UCSD-AML1 (cell line): ENCODE data around the gene MAPK12.
"Not testable (repeated sequence)": the region's sequence is repeated elsewhere in the genome, so short reads cannot be mapped to it uniquely, and the experiment has no call there.

ENCODE experiments used
- DNase-seq: peaks from one replicate; lab custom pipeline; 2025; ENCODE audit not compliant: unreplicated experiment; lab: John Stamatoyannopoulos, UW

The MAPK12 gene

DNA sequence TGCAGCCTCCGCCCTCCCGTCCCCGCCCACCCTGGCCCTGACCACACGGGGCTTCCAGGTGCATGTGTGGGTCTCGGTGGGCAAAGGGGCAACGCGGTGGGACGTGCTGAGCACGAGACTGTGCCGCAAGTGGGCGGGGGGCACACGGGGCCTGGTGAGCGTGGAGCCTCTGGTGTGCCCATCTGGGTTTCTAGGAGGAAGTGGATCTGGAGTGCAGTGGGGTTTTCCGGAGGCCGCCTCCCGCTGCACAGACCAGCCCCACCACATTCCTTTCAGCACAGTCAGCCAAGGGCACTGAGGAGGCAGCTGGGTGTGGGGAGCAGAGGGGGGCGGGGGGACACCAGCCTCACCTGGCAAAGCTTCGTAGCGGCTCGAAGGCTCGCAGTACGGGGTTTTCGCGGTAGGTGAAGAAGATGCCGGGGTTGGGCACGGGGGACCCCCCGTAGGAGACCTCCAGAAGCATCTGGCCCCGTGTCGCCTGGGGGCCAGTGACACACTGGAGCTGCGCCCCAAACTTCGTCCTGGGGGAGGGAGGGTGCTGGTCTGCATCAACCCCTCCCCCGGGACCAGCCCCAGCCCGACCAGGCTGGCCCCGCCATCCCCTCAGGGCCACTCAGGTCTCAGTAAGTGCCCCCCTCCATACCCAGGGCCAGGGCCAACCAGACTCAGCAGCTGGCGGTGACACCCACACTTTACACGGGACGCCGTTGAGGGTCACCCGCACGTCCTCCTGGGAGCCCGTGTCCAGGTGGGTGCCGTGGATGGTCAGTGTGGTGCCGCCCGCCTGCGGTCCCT, 21.1 kb upstream of the MAPK12 start:
- DNase-seq = no peak

- no peak for DNase-seq
These were observed 20.5 kb upstream of the MAPK12 start for GRCh38 chr22:50281957-50282356.

- no peak for DNase-seq
These were observed 19.9 kb upstream of the MAPK12 start for GRCh38 chr22:50281384-50281760.

- no peak for DNase-seq
These were observed 19.4 kb upstream of the MAPK12 start for GRCh38 chr22:50280708-50281383.

DNA sequence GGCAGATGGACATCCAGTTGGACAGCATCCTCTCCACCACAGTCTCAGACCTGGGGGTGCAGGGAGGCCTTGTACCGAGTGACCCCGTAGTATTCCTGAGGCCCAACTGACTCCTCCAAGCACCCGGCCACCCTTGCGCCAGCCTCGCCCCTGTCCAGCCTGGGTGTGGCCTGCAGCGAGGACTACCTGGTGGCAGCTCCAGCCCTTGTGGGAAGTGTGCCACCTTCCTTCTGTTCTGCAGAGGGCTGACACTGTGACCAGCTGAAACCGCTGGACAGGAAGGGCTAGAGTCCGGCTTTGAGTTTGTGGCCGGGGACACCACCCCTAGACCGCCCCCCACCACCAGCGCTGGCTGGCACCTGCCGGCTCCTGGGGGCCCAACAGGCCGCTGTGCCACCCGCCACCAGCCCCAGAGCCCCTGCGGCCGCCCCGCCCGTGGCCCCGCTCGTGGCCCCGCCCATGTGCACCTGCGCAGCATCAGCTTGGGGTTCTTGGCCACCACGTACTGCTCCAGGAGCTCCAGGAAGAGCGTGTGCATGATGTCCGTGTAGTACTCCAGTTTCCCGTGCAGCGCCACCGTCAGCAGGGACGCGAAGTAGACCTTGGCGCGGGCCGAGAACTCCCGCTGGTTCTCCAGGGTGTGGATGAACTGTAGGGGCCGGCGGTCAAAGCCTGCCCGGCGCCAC, 18.7 kb upstream of the MAPK12 start:
- no peak for DNase-seq

- no peak for DNase-seq
These were observed 17.6 kb upstream of the MAPK12 start for GRCh38 chr22:50278956-50279619.

- no peak for DNase-seq
These were observed 17.0 kb upstream of the MAPK12 start for GRCh38 chr22:50278461-50278860.

DNA sequence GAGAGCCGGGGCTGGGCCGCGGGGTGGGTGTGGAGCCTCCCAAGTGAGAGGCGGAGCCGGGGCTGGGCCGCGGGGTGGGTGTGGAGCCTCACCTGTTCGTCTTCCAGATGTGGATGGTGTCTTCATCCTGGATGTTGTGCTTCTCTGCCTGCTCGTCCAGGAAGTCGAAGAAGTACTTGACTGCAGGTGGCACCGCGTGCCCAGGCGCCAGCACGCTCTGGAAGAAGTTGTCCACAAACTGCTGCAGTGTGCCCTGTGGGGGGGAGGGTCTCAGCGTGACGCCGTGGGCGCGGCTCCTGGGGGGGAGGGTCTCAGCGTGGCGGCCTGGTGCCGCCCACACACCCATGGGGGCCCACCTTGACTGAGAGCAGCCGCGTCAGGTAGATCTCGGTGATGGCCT, 16.3 kb upstream of the MAPK12 start:
- no peak for DNase-seq

DNA sequence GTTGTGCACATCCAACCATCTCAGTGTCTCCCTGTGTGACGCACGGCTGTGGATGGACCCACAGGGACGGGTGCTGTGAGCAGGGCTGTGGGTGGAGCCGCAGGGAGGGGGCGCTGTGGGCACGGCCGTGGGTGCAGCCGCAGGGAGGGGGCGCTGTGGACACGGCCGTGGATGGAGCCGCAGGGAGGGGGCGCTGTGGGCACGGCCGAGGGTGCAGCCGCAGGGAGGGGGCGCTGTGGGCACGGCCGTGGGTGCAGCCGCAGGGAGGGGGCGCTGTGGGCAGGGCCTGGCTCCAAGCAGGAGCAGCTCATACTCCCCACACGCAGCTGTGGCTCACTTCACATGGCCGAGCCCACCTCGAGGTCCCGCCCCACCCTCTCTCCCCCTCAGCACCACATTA, 14.7 kb upstream of the MAPK12 start:
- DNase-seq = peak; percentile 85

GRCh38 chr22:50275181-50276055, 13.9 kb upstream of the MAPK12 start:
- no peak for DNase-seq

- DNase-seq = no peak
These were observed 13.3 kb upstream of the MAPK12 start for GRCh38 chr22:50274771-50275170.

DNA sequence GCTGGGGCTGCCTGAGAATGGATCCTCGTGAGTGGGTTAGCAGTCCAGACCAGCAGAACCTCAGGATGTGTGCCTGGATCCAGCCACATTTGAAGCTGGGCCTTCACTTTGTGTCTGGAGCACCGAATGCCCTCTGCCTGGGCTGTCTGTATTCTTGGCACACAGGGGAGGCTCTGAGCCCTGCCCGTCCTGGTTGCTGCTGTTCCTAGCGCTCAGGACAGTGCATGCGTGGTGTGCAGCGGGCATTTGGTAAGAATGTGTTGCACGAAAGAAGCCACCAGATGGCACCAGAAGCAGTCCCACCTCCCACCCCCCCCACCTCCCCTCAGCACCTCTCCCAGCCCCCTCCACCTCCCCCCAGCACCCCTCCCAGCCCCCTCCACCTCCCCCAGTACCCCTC, 12.8 kb upstream of the MAPK12 start:
- peak; percentile 37 for DNase-seq

GRCh38 chr22:50273781-50274180, 12.3 kb upstream of the MAPK12 start:
- DNase-seq = not testable (repeated sequence)

- DNase-seq = not testable (repeated sequence)
These were observed 11.9 kb upstream of the MAPK12 start for GRCh38 chr22:50273352-50273751.

GRCh38 chr22:50272044-50272802, 10.7 kb upstream of the MAPK12 start:
- peak; percentile 18 for DNase-seq

DNA sequence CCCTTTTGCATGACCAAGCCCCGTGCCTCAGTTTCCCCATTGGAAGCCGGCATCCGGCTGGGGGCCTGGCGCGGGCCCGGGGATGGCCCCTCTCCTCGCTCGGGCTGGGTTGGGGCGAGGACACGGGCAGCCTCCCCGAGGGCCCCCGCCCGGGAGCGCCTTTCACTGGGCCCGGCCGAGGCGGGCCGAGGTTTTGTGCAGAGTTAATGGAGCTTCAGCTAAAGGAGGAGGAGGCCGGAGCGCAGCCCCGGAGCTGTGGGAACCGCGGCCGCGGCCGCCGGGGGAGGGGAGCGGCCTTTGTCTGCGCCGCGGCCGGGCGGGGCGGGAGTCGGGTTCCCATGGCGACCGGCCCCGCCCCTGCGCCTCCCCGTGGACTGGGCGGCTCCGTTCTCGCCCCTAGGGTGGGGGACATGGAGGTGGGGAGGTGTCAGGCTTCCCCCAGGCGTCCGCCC, 10.1 kb upstream of the MAPK12 start:
- DNase-seq = peak; percentile 63

- DNase-seq = peak; percentile 71
These were observed 9.3 kb upstream of the MAPK12 start for GRCh38 chr22:50270666-50271394.

DNA sequence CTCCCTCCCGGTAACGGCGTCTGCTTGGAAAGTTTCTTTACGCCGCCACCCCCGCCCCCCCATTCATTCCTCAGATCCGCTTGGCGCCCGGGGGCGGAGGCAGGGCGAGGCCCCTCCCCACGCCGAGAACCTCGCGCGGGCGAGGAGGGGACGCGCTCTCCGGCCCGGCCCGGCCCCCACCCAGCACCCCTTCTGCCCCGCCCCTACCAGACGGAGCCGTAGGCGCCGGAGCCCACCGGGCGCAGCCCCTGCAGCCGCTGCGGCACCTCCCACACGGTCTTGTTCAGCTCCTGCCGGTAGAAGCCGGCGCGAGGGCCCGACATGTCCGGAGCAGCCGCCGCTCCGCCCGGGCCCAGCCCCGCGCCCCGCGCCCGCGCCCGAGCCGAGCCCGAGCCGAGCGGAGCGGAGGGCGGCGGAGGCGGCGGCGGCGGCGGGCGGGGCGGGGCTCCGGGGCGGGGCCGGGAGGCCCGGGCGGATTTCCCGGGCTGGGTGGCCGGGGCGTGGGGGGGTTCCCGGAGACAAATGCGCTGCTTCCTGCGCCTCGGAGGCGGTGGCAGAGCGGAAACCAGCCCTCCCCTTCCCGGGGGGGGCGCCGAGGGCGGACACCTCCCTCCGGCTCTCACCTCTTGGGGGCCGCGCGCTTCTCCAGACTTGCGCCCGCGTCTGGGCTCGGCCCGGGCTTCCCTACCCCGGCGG, 8.6 kb upstream of the MAPK12 start, which contains the start of gene MAPK11:
Gene MAPK11 (minus strand): TSS at position 411 of the 696 bp plus-strand sequence. CDS start 88 bp downstream, at position 323.
- peak; percentile 71 for DNase-seq
